K562 (cell line): ENCODE measurements around the gene PRPF6. TPM values are rescaled to one million over a fixed set of nuclear protein-coding genes. Genes with fewer than 3 reads are reported as not detected.

Source experiments
- ATF1 ChIP-seq, 2 experiments: fragments of 450-650 bp in 1 of 2; IDR thresholded peaks; 2 replicates each; pipeline ENCODE4 v1.6.1; 2016; ENCODE audit warnings: missing compliant biosample characterization in 1 of 2, missing genetic modification characterization in 1 of 2
- BRCA1 ChIP-seq, 2 experiments: fragments of 450-650 bp in 1 of 2; sonication (generic) in 1 of 2; formaldehyde crosslinking in 1 of 2; IDR thresholded peaks; 2 replicates each; pipeline versions ENCODE4 v1.5.0 to v1.6.1; 2017 to 2020; ENCODE audit warnings: mild to moderate bottlenecking in 1 of 2, missing genetic modification reagents in 1 of 2
- COPS2 ChIP-seq: fragments of 450-650 bp; conservative IDR thresholded peaks from 2 replicates; pipeline ENCODE4 v1.6.1; 2016; ENCODE audit warnings: mild to moderate bottlenecking, moderate library complexity
- EZH2 ChIP-seq: IDR thresholded peaks from 2 replicates; pipeline ENCODE4 v1.6.1; 2012; ENCODE audit warnings: low read depth, mild to moderate bottlenecking, inconsistent platforms, low read length, borderline replicate concordance
- MEF2A ChIP-seq: IDR thresholded peaks from 2 replicates; pipeline ENCODE4 v1.6.1; 2011; ENCODE audit warnings: low read depth, mild to moderate bottlenecking, low read length, moderate library complexity; ENCODE audit not compliant: control insufficient read depth
- NBN ChIP-seq: fragments of 450-650 bp; IDR thresholded peaks from 2 replicates; pipeline ENCODE4 v1.6.1; 2016; ENCODE audit warnings: low read depth, mild to moderate bottlenecking
- SIN3B ChIP-seq: fragments of 450-650 bp; IDR thresholded peaks from 2 replicates; pipeline ENCODE4 v1.6.1; 2017; ENCODE audit warnings: low read depth, mild to moderate bottlenecking, moderate library complexity
- SMAD4 ChIP-seq: fragments of 250-450 bp; sonication (Bioruptor Pico); conservative IDR thresholded peaks from 2 replicates; pipeline ENCODE4 v1.8.0; 2021; ENCODE audit warnings: inconsistent platforms, mild to moderate bottlenecking, moderate library complexity
- SOX6 ChIP-seq: fragments of 450-650 bp; IDR thresholded peaks from 2 replicates; pipeline ENCODE4 v1.6.1; 2014; ENCODE audit warnings: mild to moderate bottlenecking
- TSC22D4 ChIP-seq: fragments of 450-650 bp; IDR thresholded peaks from 2 replicates; pipeline ENCODE4 v1.6.1; 2016; ENCODE audit warnings: missing genetic modification characterization, missing biosample characterization, control low read depth
- ZBTB7A ChIP-seq: IDR thresholded peaks from 2 replicates; pipeline ENCODE4 v1.6.1; 2011; ENCODE audit warnings: low read depth, mild to moderate bottlenecking, low read length, moderate library complexity, borderline replicate concordance; ENCODE audit not compliant: control insufficient read depth
- ZNF121 ChIP-seq: sonication (generic); formaldehyde crosslinking; conservative IDR thresholded peaks from 2 replicates; pipeline ENCODE4 v1.8.0; 2022; ENCODE audit warnings: missing genetic modification reagents
- ZNF239 ChIP-seq: fragments of 250-450 bp; sonication (Bioruptor Pico); IDR thresholded peaks from 2 replicates; pipeline ENCODE4 v1.4.0; 2020; ENCODE audit warnings: mild to moderate bottlenecking
- ZNF347 ChIP-seq: fragments of 450-650 bp; formaldehyde crosslinking; IDR thresholded peaks from 2 replicates; pipeline ENCODE4 v1.4.0; 2020; ENCODE audit warnings: low read depth, mild to moderate bottlenecking, moderate library complexity
- polyA plus RNA-seq, 8 experiments: library from polyadenylated mRNA; depleted of rRNA in 4 of 8; stranded (reverse) in 5 of 8; unstranded in 3 of 8; fragments of >200 nt; fragmentation: Nextera tagmentation in 2 of 8; fragmentation: Illumina TruSeq in 1 of 8; extraction: Ambion mirVana in 2 of 8; extraction: Trizol in 1 of 8; gene quantifications; 2 replicates each; pipeline versions ENCODE4 v1.2.1 to v1.2.3, GENCODE V29; 2011 to 2014; ENCODE audit warnings: inconsistent platforms in 1 of 8, missing spikeins in 1 of 8
- total RNA-seq, 7 experiments: library from RNA; depleted of rRNA in 6 of 7; stranded (reverse); fragments of >200 nt in 6 of 7; fragmentation: Illumina TruSeq in 2 of 7; extraction: Trizol in 2 of 7; gene quantifications; 2 replicates each; pipeline versions ENCODE4 v1.2.1 to v1.2.3, GENCODE V29; 2011 to 2021; ENCODE audit warnings: low replicate concordance in 1 of 7
- TF ChIP-seq, protein P1 (sequence below): fragments of 250-450 bp; sonication (Bioruptor Pico); IDR thresholded peaks from 2 replicates; pipeline ENCODE4 v1.5.1; 2021; ENCODE audit warnings: mild to moderate bottlenecking
- TF ChIP-seq, protein P2 (sequence below): fragments of 450-650 bp; conservative IDR thresholded peaks from 2 replicates; pipeline ENCODE4 v1.6.1; 2016; ENCODE audit warnings: missing genetic modification characterization, low read depth, mild to moderate bottlenecking, missing compliant biosample characterization, moderate library complexity
- TF ChIP-seq, protein P3 (sequence below): sonication (generic); formaldehyde crosslinking; IDR thresholded peaks from 2 replicates; pipeline ENCODE4 v1.9.0; 2022; ENCODE audit warnings: mild to moderate bottlenecking, missing genetic modification reagents

Gene PRPF6
- total and polyA plus RNA-seq, 9 of the 15 experiments (the other 6 are each of a cell fraction or from before 2014, with no cell fraction given): 4.2 to 83.2 (median 59.9) TPM

DNA sequence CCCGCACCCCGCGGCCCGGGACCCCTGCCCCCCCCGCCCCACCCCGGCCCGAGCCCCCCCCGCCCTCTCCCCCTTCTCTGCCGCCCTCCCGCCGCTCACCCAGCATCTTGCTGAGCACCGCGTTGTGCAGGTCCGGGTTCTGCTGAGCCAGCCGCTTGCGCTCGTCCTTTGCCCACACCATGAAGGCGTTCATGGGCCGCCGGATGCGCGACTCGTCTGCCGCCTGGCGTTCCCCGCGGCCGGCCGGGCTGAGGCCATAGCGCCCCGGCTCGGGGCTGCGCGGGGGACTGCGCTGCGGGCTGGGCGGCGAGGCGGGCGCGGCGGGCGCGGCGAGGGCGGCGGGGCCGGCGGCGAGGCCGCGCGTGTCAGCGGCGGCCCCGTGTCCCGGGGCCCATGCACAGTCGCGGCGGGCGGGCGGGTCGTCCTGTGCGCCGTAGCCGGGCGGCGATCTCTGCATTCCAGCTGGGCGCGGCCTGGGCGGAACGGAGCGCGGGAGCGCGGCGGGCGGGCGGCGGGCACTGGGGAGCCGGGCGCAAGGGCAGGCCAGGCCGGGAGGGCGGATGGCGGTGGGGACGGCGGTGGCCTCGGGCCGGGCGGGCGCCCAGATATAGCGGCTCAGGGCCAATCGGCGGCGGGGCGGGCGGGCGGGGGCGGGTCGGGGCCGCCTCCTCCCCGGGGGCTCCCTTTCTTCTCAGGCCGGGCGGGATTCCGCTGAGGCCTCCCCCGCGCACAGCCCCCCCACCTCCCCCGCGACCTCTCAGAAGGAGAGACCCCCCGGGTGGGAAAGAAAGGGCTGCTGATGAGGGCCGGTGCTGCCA lies 68.3 kb downstream of the PRPF6 start, which contains the start of gene SOX18 (continued):
- TF ChIP-seq SIN3B: no peak
- no peak for TF ChIP-seq TSC22D4 (tag)
- TF ChIP-seq SOX6: no peak
- TF ChIP-seq ZBTB7A: peak; percentile 71; the same call in 1 of the 2 replicates
- TF ChIP-seq, protein P1, sequence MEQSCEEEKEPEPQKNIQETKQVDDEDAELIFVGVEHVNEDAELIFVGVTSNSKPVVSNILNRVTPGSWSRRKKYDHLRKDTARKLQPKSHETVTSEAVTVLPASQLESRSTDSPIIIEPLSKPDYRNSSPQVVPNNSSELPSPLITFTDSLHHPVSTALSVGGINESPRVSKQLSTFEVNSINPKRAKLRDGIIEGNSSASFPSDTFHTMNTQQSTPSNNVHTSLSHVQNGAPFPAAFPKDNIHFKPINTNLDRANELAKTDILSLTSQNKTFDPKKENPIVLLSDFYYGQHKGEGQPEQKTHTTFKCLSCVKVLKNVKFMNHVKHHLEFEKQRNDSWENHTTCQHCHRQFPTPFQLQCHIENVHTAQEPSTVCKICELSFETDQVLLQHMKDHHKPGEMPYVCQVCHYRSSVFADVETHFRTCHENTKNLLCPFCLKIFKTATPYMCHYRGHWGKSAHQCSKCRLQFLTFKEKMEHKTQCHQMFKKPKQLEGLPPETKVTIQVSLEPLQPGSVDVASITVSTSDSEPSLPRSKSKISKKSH (CRISPR knock-in tag): no peak
- no peak for TF ChIP-seq EZH2
- TF ChIP-seq ZNF121 (CRISPR knock-in tag): no peak
- TF ChIP-seq ZNF239: no peak
- TF ChIP-seq COPS2: no peak
- no peak for TF ChIP-seq BRCA1 (IDR thresholded peaks at IDR 0.05)
- TF ChIP-seq BRCA1 (CRISPR knock-in tag; IDR thresholded peaks at IDR 0.05): no peak
- TF ChIP-seq, protein P2, sequence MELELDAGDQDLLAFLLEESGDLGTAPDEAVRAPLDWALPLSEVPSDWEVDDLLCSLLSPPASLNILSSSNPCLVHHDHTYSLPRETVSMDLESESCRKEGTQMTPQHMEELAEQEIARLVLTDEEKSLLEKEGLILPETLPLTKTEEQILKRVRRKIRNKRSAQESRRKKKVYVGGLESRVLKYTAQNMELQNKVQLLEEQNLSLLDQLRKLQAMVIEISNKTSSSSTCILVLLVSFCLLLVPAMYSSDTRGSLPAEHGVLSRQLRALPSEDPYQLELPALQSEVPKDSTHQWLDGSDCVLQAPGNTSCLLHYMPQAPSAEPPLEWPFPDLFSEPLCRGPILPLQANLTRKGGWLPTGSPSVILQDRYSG (tag): no peak
- TF ChIP-seq MEF2A: no peak
- TF ChIP-seq, protein P3, sequence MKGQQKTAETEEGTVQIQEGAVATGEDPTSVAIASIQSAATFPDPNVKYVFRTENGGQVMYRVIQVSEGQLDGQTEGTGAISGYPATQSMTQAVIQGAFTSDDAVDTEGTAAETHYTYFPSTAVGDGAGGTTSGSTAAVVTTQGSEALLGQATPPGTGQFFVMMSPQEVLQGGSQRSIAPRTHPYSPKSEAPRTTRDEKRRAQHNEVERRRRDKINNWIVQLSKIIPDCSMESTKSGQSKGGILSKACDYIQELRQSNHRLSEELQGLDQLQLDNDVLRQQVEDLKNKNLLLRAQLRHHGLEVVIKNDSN: no peak
- no peak for TF ChIP-seq ATF1 (CRISPR knock-in tag; IDR thresholded peaks at IDR 0.05)
- TF ChIP-seq ATF1 (tag; IDR thresholded peaks at IDR 0.05): no peak
- TF ChIP-seq NBN: no peak
- TF ChIP-seq SMAD4 (CRISPR knock-in tag): no peak
- TF ChIP-seq ZNF347 (CRISPR knock-in tag): no peak
